ENCODE measurements around the gene MYH11. TPM values are rescaled to one million over a fixed set of nuclear protein-coding genes. Genes with fewer than 3 reads are reported as not detected.

Gene MYH11
- total RNA-seq, 2 donors from 2014 or later = 0.09 to 0.29 TPM

- Histone ChIP-seq H3K27ac (ENCODE audit: low read depth, low read length) (no peak overlapping the region), H3K4me3 (ENCODE audit: low read length) (no peak overlapping the region), H3K27me3 (ENCODE audit: control insufficient read depth, insufficient read depth, low read length, poor library complexity, severe bottlenecking) (no peaks in the 10 kb centered on the region), H3K9me3 (ENCODE audit: control insufficient read depth, low read length) (no peaks in the 10 kb centered on the region), H3K9ac (ENCODE audit: extremely low read depth, low read length, poor library complexity, severe bottlenecking) (no peak overlapping the region), H3K36me3 (ENCODE audit: control insufficient read depth, insufficient read depth, low read length) (no peaks in the 10 kb centered on the region), H3K4me1 (ENCODE audit: control insufficient read depth, insufficient read depth, low read length) (no peaks in the 10 kb centered on the region)
- WGBS, 2 experiments (ENCODE audit: insufficient coverage in 1 of 2, insufficient read length in 1 of 2) = 76 to 93% methylated on average over 1 of the region's 1 CpG
- H3K36me3 Mint-ChIP-seq (ENCODE audit: low read depth) = no peaks in the 10 kb centered on the region
- no peaks in the 10 kb centered on the region for H3K4me1 Mint-ChIP-seq
- H3K9me3 Mint-ChIP-seq = no peaks in the 10 kb centered on the region
- H3K27me3 Mint-ChIP-seq (ENCODE audit: insufficient read depth) = peaks cover 19% of the 10 kb centered on the region
- no peak overlapping the region for H3K4me3 Mint-ChIP-seq
- no peak for DNase-seq
- H3K27ac Mint-ChIP-seq = no peak overlapping the region
- TF ChIP-seq, protein P1, sequence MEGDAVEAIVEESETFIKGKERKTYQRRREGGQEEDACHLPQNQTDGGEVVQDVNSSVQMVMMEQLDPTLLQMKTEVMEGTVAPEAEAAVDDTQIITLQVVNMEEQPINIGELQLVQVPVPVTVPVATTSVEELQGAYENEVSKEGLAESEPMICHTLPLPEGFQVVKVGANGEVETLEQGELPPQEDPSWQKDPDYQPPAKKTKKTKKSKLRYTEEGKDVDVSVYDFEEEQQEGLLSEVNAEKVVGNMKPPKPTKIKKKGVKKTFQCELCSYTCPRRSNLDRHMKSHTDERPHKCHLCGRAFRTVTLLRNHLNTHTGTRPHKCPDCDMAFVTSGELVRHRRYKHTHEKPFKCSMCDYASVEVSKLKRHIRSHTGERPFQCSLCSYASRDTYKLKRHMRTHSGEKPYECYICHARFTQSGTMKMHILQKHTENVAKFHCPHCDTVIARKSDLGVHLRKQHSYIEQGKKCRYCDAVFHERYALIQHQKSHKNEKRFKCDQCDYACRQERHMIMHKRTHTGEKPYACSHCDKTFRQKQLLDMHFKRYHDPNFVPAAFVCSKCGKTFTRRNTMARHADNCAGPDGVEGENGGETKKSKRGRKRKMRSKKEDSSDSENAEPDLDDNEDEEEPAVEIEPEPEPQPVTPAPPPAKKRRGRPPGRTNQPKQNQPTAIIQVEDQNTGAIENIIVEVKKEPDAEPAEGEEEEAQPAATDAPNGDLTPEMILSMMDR (conservative IDR thresholded peaks at IDR 0.05) = no peak
These were observed 96.7 kb downstream of the MYH11 start for GRCh38 chr16:15760129-15760528.

DNA sequence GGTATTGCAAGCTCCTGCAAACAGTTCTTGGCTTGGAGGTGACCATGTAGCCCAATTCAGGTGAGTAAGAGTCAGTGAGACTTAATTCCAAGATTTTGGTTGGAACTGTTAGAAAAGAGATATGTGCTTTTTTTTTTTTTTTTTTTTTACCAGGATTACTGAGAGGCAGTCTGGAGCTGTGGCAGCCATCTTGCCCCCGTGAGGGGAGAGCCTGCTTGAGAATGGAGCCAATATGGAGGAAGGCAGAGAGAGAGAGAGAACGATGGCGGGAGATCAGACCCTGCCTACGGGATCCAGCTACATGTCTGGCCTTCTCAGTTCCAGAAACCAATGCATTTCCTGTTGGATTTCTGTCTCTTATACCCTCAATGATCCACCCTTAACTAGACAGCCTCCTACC, 97.8 kb downstream of the MYH11 start:
- Histone ChIP-seq H3K27me3 (ENCODE audit: control insufficient read depth, insufficient read depth, low read length, poor library complexity, severe bottlenecking) (no peaks in the 10 kb centered on the region), H3K27ac (ENCODE audit: low read depth, low read length) (no peak overlapping the region), H3K9ac (ENCODE audit: extremely low read depth, low read length, poor library complexity, severe bottlenecking) (no peak overlapping the region), H3K4me1 (ENCODE audit: control insufficient read depth, insufficient read depth, low read length) (no peaks in the 10 kb centered on the region), H3K36me3 (ENCODE audit: control insufficient read depth, insufficient read depth, low read length) (no peaks in the 10 kb centered on the region), H3K9me3 (ENCODE audit: control insufficient read depth, low read length) (no peaks in the 10 kb centered on the region), H3K4me3 (ENCODE audit: low read length) (no peak overlapping the region)
- Mint-ChIP-seq H3K36me3 (ENCODE audit: low read depth) (no peaks in the 10 kb centered on the region), H3K27me3 (ENCODE audit: insufficient read depth) (peaks cover 16% of the 10 kb centered on the region), H3K27ac (no peak overlapping the region), H3K4me1 (no peaks in the 10 kb centered on the region), H3K4me3 (no peak overlapping the region), H3K9me3 (no peaks in the 10 kb centered on the region)
- no peak for DNase-seq
- TF ChIP-seq, protein P1 (conservative IDR thresholded peaks at IDR 0.05) = no peak
- WGBS, 2 experiments (ENCODE audit: insufficient coverage in 1 of 2, insufficient read length in 1 of 2) = 91 to 93% methylated on average over 3 to 4 of the region's 4 CpGs

DNA sequence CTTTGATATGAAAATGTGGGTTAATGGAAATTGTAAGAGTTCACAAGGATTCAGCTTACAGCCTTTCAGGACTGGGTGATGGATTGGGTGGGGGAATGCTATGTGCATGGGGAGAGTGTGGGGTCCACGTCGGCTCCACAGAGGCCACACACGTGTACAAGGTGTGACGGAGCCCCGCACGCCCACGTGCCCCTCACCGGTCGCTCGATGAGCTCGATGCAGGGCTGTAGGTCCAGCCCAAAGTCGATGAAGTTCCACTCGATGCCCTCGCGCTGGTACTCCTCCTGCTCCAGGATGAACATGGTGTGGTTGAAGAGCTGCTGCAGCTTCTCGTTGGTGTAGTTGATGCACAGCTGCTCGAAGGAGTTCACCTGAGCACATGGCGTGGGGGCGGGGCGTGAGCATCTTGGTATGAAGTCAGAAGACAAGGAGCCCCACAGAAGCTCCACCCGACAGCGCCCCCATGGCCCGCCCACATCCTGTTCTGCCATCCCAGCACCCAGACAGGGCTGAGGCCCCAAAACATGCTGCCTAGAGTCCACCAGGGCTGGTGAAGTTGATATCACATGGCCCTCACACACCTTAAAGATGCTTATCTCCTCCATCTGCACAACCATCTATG, 99.1 kb downstream of the MYH11 start:
- H3K27me3 Mint-ChIP-seq (ENCODE audit: insufficient read depth) = peaks cover 16% of the 10 kb centered on the region
- Histone ChIP-seq H3K27ac (ENCODE audit: low read depth, low read length) (no peak overlapping the region), H3K9me3 (ENCODE audit: control insufficient read depth, low read length) (no peaks in the 10 kb centered on the region), H3K36me3 (ENCODE audit: control insufficient read depth, insufficient read depth, low read length) (no peaks in the 10 kb centered on the region), H3K4me3 (ENCODE audit: low read length) (no peak overlapping the region), H3K9ac (ENCODE audit: extremely low read depth, low read length, poor library complexity, severe bottlenecking) (no peak overlapping the region), H3K4me1 (ENCODE audit: control insufficient read depth, insufficient read depth, low read length) (no peaks in the 10 kb centered on the region), H3K27me3 (ENCODE audit: control insufficient read depth, insufficient read depth, low read length, poor library complexity, severe bottlenecking) (no peaks in the 10 kb centered on the region)
- H3K27ac Mint-ChIP-seq = no peak overlapping the region
- H3K4me1 Mint-ChIP-seq = no peaks in the 10 kb centered on the region
- H3K36me3 Mint-ChIP-seq (ENCODE audit: low read depth) = no peaks in the 10 kb centered on the region
- TF ChIP-seq, protein P1 (conservative IDR thresholded peaks at IDR 0.05) = no peak
- H3K4me3 Mint-ChIP-seq = no peak overlapping the region
- DNase-seq = no peak
- 93 to 96% methylated on average over 22 to 23 of the region's 23 CpGs for WGBS, 2 experiments (ENCODE audit: insufficient coverage in 1 of 2, insufficient read length in 1 of 2)
- H3K9me3 Mint-ChIP-seq = no peaks in the 10 kb centered on the region
